HepG2 (cell line): ENCODE data around the gene PODXL. TPM values are rescaled to one million over a fixed set of nuclear protein-coding genes. Genes with fewer than 3 reads are reported as not detected.

Experiments used
- AGO2 ChIP-seq: fragments of 200-400 bp; formaldehyde crosslinking; optimal IDR thresholded peaks from 2 replicates; pipeline ENCODE3; 2017; ENCODE audit warnings: mild to moderate bottlenecking, low read depth, low read length, moderate library complexity
- HCFC1 ChIP-seq: fragments of 150-350 bp; IDR thresholded peaks from 2 replicates; pipeline ENCODE4 v1.6.1; 2014; ENCODE audit warnings: low read depth, low read length
- HNF4A ChIP-seq: sonication (generic); formaldehyde crosslinking; IDR thresholded peaks from 2 replicates; pipeline ENCODE4 v1.4.0; 2020; ENCODE audit warnings: missing genetic modification reagents
- HNF4G ChIP-seq, 2 experiments: sonication (generic) in 1 of 2; formaldehyde crosslinking in 1 of 2; IDR thresholded peaks; 2 replicates each; pipeline versions ENCODE4 v1.4.0 to v1.6.1; 2011 to 2020; ENCODE audit warnings: borderline replicate concordance in 2 of 2, low read depth in 2 of 2, mild to moderate bottlenecking in 2 of 2, low read length in 1 of 2, missing genetic modification reagents in 1 of 2, moderate library complexity in 1 of 2
- HOXA3 ChIP-seq: sonication (generic); formaldehyde crosslinking; IDR thresholded peaks from 2 replicates; pipeline ENCODE4 v1.5.0; 2020; ENCODE audit warnings: missing genetic modification reagents
- KDM2A ChIP-seq: sonication (generic); formaldehyde crosslinking; IDR thresholded peaks from 2 replicates; pipeline ENCODE4 v1.4.0; 2020; ENCODE audit warnings: low read depth, missing genetic modification reagents, borderline replicate concordance
- NR2F1 ChIP-seq, 2 experiments: fragments of 450-650 bp in 1 of 2; formaldehyde crosslinking in 1 of 2; IDR thresholded peaks; 2 replicates each; pipeline versions ENCODE4 v1.5.0 to v1.6.1; 2016 to 2020; ENCODE audit warnings: mild to moderate bottlenecking in 1 of 2, missing compliant biosample characterization in 1 of 2, missing genetic modification reagents in 1 of 2, moderate library complexity in 1 of 2
- SMARCE1 ChIP-seq: fragments of 450-650 bp; IDR thresholded peaks from 2 replicates; pipeline ENCODE4 v1.6.1; 2017; ENCODE audit warnings: borderline replicate concordance
- YEATS4 ChIP-seq: sonication (generic); formaldehyde crosslinking; IDR thresholded peaks from 2 replicates; pipeline ENCODE4 v1.4.0; 2020; ENCODE audit warnings: missing genetic modification reagents, borderline replicate concordance
- ZBTB7B ChIP-seq: sonication (generic); formaldehyde crosslinking; IDR thresholded peaks from 2 replicates; pipeline ENCODE4 v1.4.0; 2020; ENCODE audit warnings: missing genetic modification reagents
- ZFP36 ChIP-seq: fragments of 150-350 bp; IDR thresholded peaks from 2 replicates; pipeline ENCODE4 v1.6.1; 2018; ENCODE audit warnings: borderline replicate concordance, low read length, low read depth; ENCODE audit not compliant: partially characterized antibody
- ZFX ChIP-seq: sonication (generic); formaldehyde crosslinking; IDR thresholded peaks from 2 replicates; pipeline ENCODE4 v1.4.0; 2020; ENCODE audit warnings: mild to moderate bottlenecking, low read depth, missing genetic modification reagents, moderate library complexity
- ZNF33B ChIP-seq: sonication (generic); formaldehyde crosslinking; IDR thresholded peaks from 2 replicates; pipeline ENCODE4 v1.5.1; 2020; ENCODE audit warnings: mild to moderate bottlenecking, missing genetic modification reagents
- ZNF619 ChIP-seq: sonication (generic); formaldehyde crosslinking; IDR thresholded peaks from 2 replicates; pipeline ENCODE4 v1.4.0; 2020; ENCODE audit warnings: mild to moderate bottlenecking, missing genetic modification reagents
- polyA plus RNA-seq, 8 experiments: library from polyadenylated mRNA; depleted of rRNA in 3 of 8; stranded (reverse) in 7 of 8; unstranded in 1 of 8; fragments of >200 nt; fragmentation: Illumina TruSeq in 4 of 8; extraction: Trizol in 4 of 8; gene quantifications; 2 replicates each; pipeline versions ENCODE4 v1.2.1 to v1.2.3, GENCODE V29; 2011 to 2016; ENCODE audit warnings: low read depth in 4 of 8, missing spikeins in 1 of 8, mixed read lengths in 1 of 8; ENCODE audit not compliant: insufficient read depth in 1 of 8
- total RNA-seq, 5 experiments: library from RNA; depleted of rRNA; stranded (reverse); fragments of >200 nt; fragmentation: Illumina TruSeq; extraction: Trizol; gene quantifications; 2 replicates each; pipeline ENCODE4 v1.2.3, GENCODE V29; 2016; ENCODE audit warnings: low read depth in 1 of 5
- TF ChIP-seq, protein P1 (sequence below): sonication (generic); formaldehyde crosslinking; IDR thresholded peaks from 2 replicates; pipeline ENCODE4 v1.5.1; 2020; ENCODE audit warnings: mild to moderate bottlenecking, missing genetic modification reagents, moderate library complexity
- TF ChIP-seq, protein P2 (sequence below): sonication (generic); formaldehyde crosslinking; IDR thresholded peaks from 2 replicates; pipeline ENCODE4 v1.4.0; 2020; ENCODE audit warnings: low read depth, missing genetic modification reagents
- TF ChIP-seq, protein P3 (sequence below), 2 experiments: sonication (generic) in 1 of 2; formaldehyde crosslinking in 1 of 2; IDR thresholded peaks; 2 replicates each; pipeline versions ENCODE4 v1.4.0 to v1.6.1; 2018 to 2020; ENCODE audit warnings: missing genetic modification reagents in 2 of 2, borderline replicate concordance in 1 of 2, low read depth in 1 of 2, mild to moderate bottlenecking in 1 of 2, missing biosample characterization in 1 of 2
- TF ChIP-seq, protein P4 (sequence below): sonication (generic); formaldehyde crosslinking; IDR thresholded peaks from 2 replicates; pipeline ENCODE4 v1.4.0; 2020; ENCODE audit warnings: missing genetic modification reagents

Gene PODXL
- total and polyA plus RNA-seq, 2 of the 13 experiments (the other 11 are each of a cell fraction or from before 2014, with no cell fraction given): 0.22 to 0.54 TPM

DNA sequence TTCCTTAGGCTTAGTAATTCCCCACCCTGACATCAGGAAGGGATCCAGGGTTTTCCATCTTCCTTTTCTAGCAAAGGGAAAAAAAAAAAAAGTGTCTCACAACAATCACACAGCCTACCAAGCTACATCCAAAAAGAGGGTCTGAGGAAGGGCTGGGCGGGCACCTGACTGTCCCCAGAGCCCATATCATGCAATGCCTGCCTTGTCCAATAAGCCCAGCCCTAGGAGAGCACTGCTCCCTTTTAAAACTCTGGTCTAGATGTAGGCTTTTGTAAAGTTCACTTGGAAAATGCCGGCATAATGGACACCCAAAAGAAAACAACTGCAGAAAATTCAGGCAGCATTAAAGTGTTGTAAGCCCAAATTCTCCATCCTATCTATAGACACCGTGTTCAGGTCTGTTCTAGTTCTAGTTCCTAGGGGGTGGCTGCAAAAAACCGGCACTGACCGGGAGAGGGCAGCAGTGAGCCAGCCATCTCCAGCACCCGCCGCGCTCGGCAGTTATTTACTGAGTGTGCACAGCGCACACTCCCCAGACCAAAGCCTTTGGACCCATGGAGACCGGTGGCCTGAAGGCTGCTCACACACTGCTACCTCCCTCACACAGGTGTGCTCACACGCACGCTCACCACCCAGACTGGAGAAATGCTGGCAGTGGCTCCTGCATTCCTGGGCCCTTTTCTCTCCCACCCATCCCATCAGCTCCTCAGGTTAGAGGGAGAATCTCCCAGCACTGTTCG lies 48.7 kb downstream of the PODXL start (continued):
- TF ChIP-seq, protein P1, sequence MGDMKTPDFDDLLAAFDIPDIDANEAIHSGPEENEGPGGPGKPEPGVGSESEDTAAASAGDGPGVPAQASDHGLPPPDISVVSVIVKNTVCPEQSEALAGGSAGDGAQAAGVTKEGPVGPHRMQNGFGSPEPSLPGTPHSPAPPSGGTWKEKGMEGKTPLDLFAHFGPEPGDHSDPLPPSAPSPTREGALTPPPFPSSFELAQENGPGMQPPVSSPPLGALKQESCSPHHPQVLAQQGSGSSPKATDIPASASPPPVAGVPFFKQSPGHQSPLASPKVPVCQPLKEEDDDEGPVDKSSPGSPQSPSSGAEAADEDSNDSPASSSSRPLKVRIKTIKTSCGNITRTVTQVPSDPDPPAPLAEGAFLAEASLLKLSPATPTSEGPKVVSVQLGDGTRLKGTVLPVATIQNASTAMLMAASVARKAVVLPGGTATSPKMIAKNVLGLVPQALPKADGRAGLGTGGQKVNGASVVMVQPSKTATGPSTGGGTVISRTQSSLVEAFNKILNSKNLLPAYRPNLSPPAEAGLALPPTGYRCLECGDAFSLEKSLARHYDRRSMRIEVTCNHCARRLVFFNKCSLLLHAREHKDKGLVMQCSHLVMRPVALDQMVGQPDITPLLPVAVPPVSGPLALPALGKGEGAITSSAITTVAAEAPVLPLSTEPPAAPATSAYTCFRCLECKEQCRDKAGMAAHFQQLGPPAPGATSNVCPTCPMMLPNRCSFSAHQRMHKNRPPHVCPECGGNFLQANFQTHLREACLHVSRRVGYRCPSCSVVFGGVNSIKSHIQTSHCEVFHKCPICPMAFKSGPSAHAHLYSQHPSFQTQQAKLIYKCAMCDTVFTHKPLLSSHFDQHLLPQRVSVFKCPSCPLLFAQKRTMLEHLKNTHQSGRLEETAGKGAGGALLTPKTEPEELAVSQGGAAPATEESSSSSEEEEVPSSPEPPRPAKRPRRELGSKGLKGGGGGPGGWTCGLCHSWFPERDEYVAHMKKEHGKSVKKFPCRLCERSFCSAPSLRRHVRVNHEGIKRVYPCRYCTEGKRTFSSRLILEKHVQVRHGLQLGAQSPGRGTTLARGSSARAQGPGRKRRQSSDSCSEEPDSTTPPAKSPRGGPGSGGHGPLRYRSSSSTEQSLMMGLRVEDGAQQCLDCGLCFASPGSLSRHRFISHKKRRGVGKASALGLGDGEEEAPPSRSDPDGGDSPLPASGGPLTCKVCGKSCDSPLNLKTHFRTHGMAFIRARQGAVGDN (CRISPR knock-in tag): peak; percentile 68
- TF ChIP-seq HOXA3 (CRISPR knock-in tag) (peak; percentile 28; the same call in 1 of the 2 replicates), ZBTB7B (CRISPR knock-in tag) (no peak), YEATS4 (CRISPR knock-in tag) (no peak), NR2F1 (CRISPR knock-in tag; IDR thresholded peaks at IDR 0.05) (peak in 1 of 2 experiments; percentile 19; a peak in 1 of 4 replicates), HNF4G (IDR thresholded peaks at IDR 0.05; ENCODE audit: borderline replicate concordance, low read depth, low read length) (peak; percentile 40), HNF4G (CRISPR knock-in tag; IDR thresholded peaks at IDR 0.05; ENCODE audit: borderline replicate concordance, low read depth) (no peak; the same call in 1 of the 2 replicates), ZNF33B (CRISPR knock-in tag) (no peak), ZFP36 (no peak), HNF4A (CRISPR knock-in tag) (peak; percentile 64), SMARCE1 (no peak), AGO2 (peak; percentile 68), KDM2A (CRISPR knock-in tag) (peak; percentile 88), HCFC1 (no peak), ZFX (no peak), ZNF619 (CRISPR knock-in tag) (peak; percentile 25; the same call in 1 of the 2 replicates)
- TF ChIP-seq, protein P2, sequence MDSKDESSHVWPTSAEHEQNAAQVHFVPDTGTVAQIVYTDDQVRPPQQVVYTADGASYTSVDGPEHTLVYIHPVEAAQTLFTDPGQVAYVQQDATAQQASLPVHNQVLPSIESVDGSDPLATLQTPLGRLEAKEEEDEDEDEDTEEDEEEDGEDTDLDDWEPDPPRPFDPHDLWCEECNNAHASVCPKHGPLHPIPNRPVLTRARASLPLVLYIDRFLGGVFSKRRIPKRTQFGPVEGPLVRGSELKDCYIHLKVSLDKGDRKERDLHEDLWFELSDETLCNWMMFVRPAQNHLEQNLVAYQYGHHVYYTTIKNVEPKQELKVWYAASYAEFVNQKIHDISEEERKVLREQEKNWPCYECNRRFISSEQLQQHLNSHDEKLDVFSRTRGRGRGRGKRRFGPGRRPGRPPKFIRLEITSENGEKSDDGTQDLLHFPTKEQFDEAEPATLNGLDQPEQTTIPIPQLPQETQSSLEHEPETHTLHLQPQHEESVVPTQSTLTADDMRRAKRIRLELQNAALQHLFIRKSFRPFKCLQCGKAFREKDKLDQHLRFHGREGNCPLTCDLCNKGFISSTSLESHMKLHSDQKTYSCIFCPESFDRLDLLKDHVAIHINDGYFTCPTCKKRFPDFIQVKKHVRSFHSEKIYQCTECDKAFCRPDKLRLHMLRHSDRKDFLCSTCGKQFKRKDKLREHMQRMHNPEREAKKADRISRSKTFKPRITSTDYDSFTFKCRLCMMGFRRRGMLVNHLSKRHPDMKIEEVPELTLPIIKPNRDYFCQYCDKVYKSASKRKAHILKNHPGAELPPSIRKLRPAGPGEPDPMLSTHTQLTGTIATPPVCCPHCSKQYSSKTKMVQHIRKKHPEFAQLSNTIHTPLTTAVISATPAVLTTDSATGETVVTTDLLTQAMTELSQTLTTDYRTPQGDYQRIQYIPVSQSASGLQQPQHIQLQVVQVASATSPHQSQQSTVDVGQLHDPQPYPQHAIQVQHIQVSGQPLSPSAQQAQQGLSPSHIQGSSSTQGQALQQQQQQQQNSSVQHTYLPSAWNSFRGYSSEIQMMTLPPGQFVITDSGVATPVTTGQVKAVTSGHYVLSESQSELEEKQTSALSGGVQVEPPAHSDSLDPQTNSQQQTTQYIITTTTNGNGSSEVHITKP (CRISPR knock-in tag): no peak
- TF ChIP-seq, protein P3, sequence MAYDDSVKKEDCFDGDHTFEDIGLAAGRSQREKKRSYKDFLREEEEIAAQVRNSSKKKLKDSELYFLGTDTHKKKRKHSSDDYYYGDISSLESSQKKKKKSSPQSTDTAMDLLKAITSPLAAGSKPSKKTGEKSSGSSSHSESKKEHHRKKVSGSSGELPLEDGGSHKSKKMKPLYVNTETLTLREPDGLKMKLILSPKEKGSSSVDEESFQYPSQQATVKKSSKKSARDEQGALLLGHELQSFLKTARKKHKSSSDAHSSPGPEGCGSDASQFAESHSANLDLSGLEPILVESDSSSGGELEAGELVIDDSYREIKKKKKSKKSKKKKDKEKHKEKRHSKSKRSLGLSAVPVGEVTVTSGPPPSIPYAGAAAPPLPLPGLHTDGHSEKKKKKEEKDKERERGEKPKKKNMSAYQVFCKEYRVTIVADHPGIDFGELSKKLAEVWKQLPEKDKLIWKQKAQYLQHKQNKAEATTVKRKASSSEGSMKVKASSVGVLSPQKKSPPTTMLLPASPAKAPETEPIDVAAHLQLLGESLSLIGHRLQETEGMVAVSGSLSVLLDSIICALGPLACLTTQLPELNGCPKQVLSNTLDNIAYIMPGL (CRISPR knock-in tag; IDR thresholded peaks at IDR 0.05; ENCODE audit: borderline replicate concordance in 1 of 2, low read depth in 1 of 2): peak; percentile 50 to 83; a peak in 2 of 4 replicates
- TF ChIP-seq, protein P4, sequence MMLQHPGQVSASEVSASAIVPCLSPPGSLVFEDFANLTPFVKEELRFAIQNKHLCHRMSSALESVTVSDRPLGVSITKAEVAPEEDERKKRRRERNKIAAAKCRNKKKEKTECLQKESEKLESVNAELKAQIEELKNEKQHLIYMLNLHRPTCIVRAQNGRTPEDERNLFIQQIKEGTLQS (CRISPR knock-in tag): no peak
